ENCODE data around the gene CUX1.

The CUX1 gene

DNA sequence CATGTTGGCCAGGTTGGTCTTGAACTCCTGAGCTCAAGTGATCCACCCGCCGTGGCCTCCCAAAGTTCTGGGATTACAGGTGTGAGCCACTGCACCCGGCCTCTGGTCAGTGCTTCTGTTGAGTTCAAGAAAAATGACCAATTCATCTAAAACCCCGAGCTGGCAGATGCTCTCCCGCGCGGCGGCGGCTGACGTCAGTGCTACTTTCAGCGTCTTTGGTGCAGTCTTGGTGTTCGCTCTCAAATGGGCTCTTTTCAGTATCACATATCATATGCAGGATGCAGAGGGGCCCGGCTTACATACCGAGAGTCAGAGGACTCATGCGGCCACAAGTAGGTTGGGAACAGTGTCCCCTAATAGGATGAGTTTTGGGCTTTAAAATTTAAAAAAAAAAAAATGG is 125.9 kb downstream of the CUX1 start:
- Histone ChIP-seq H3K9ac (ENCODE audit: insufficient read length, low read depth) (no peak overlapping the region), H3K36me3 (ENCODE audit: insufficient read depth, insufficient read length, low read length) (peaks cover under 1% of the 10 kb centered on the region), H3K9me3 (ENCODE audit: insufficient read depth, low read length) (no peaks in the 10 kb centered on the region), H3K4me3 (ENCODE audit: insufficient read length, low read depth) (no peak overlapping the region), H3K4me1 (ENCODE audit: insufficient read depth, insufficient read length) (peaks cover 4% of the 10 kb centered on the region), H3K27me3 (ENCODE audit: insufficient read depth, insufficient read length) (no peaks in the 10 kb centered on the region)
- no peak for DNase-seq (ENCODE audit: low read depth, low spot score)
- TF ChIP-seq YY1 (IDR thresholded peaks at IDR 0.05; ENCODE audit: insufficient read depth, insufficient read length) = no peak
- TF ChIP-seq SUZ12 (IDR thresholded peaks at IDR 0.05; ENCODE audit: extremely low read depth, insufficient read depth, insufficient read length) = no peak
- no peak for TF ChIP-seq ZNF274 (IDR thresholded peaks at IDR 0.05; ENCODE audit: low read depth, low read length)

DNA sequence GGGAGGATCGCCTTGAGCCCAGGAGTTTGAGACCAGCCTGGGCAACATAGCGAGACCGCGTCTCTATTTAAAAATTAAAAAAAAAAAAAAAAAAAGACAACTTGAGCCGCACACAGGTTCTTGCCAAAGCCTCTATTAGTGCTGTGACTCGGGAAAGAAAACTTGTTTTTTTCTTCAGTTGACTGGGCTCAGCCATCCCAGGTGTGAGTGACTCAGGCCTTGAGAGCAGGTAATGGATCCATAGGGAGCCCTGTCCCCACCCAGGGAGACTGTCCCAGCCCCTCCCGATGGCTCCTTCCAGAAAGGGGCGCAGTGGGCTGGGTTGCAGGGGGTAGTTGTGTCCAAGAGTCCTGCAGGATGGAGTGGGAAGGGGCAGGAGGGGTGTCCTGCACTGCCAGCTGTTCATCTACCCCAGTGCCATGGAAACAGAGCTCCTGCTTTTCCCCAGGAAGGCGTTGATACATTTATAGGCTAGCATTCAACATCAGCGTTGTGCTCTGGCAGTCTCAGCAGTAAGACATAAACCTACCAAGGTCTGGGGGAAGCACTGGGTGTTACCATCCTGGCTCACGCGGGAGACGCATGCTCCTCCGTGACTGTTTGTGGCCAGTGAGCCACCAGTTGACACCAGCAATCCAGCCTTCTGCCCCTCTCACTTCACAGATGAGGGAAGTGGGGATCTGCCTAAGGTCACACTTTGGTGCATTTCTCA is 126.6 kb downstream of the CUX1 start:
- Histone ChIP-seq H3K9ac (ENCODE audit: insufficient read length, low read depth) (no peak overlapping the region), H3K36me3 (ENCODE audit: insufficient read depth, insufficient read length, low read length) (no peaks in the 10 kb centered on the region), H3K4me3 (ENCODE audit: insufficient read length, low read depth) (no peak overlapping the region), H3K27me3 (ENCODE audit: insufficient read depth, insufficient read length) (no peaks in the 10 kb centered on the region), H3K4me1 (ENCODE audit: insufficient read depth, insufficient read length) (peaks cover 4% of the 10 kb centered on the region), H3K9me3 (ENCODE audit: insufficient read depth, low read length) (no peaks in the 10 kb centered on the region)
- TF ChIP-seq YY1 (IDR thresholded peaks at IDR 0.05; ENCODE audit: insufficient read depth, insufficient read length) (no peak), ZNF274 (IDR thresholded peaks at IDR 0.05; ENCODE audit: low read depth, low read length) (no peak), SUZ12 (IDR thresholded peaks at IDR 0.05; ENCODE audit: extremely low read depth, insufficient read depth, insufficient read length) (no peak)
- DNase-seq (ENCODE audit: low read depth, low spot score) = no peak

DNA sequence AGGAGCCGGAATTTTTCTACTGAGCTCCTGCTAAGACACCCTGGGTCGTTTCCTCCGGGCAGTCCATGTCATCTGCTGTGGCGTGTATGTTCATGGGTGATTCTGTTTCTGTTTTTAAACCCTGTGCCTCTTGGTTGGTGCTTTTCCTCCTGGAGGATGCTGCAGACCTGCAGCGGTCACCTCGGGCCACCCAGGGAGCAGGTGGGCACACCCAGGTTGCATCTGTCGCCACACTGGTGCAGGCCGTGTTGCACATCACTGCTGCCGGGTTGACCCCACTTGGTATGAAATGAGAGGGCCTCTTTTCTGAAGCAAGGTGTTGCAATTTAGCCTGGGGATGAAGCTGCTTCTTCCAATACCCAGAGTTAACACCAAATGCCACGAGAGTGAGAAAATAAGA is 127.2 kb downstream of the CUX1 start:
- Histone ChIP-seq H3K4me1 (ENCODE audit: insufficient read depth, insufficient read length) (peaks cover 4% of the 10 kb centered on the region), H3K9ac (ENCODE audit: insufficient read length, low read depth) (no peak overlapping the region)

DNA sequence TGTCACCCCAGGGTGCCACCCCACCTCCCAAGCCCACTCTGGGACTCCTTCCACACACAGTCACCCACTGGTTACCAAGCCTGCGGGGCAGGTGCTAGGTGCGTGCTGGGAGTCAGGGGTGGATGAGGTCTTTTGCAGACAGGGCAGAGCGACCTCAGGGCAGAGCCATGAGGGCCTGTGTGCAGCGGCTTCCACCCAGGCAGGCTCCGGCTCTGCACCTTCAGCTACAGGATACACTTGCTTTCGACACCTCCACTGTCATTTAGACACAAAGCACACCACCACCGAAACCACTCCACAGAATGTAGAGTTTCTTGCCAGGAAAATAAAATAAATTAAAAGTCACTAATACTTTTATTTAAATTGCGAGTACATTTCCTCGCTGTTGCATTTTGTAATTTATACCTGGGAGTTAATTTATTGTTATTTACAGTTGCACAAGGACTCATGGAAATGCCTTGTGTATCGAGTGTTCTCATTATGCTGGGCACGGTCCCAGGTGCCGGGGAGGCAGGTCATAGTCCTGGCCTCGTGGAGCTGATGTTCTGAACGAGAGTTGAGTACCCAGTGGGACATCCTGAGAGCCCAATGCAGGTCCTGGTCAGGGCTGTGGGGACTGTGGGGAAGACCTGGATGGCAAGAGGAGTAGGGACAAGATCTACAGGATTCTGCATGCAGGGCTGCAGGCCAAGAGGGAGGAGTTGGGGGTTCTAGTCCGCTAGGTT is 127.8 kb downstream of the CUX1 start:
- H3K9ac ChIP-seq (ENCODE audit: insufficient read length, low read depth) = no peak overlapping the region
- DNase-seq (ENCODE audit: low read depth, low spot score) = no peak
- no peaks in the 10 kb centered on the region for H3K9me3 ChIP-seq (ENCODE audit: insufficient read depth, low read length)
- H3K36me3 ChIP-seq (ENCODE audit: insufficient read depth, insufficient read length, low read length) = no peaks in the 10 kb centered on the region
- no peak overlapping the region for H3K4me3 ChIP-seq (ENCODE audit: insufficient read length, low read depth)
- no peak for TF ChIP-seq YY1 (IDR thresholded peaks at IDR 0.05; ENCODE audit: insufficient read depth, insufficient read length)
- no peak for TF ChIP-seq SUZ12 (IDR thresholded peaks at IDR 0.05; ENCODE audit: extremely low read depth, insufficient read depth, insufficient read length)
- no peak for TF ChIP-seq ZNF274 (IDR thresholded peaks at IDR 0.05; ENCODE audit: low read depth, low read length)
- peaks cover 4% of the 10 kb centered on the region for H3K4me1 ChIP-seq (ENCODE audit: insufficient read depth, insufficient read length)
- no peaks in the 10 kb centered on the region for H3K27me3 ChIP-seq (ENCODE audit: insufficient read depth, insufficient read length)

More for the DNA sequence above, 127.2 kb downstream of the CUX1 start:
- Histone ChIP-seq H3K4me3 (ENCODE audit: insufficient read length, low read depth) (no peak overlapping the region), H3K9me3 (ENCODE audit: insufficient read depth, low read length) (no peaks in the 10 kb centered on the region), H3K27me3 (ENCODE audit: insufficient read depth, insufficient read length) (no peaks in the 10 kb centered on the region), H3K36me3 (ENCODE audit: insufficient read depth, insufficient read length, low read length) (no peaks in the 10 kb centered on the region)
- no peak for DNase-seq (ENCODE audit: low read depth, low spot score)
- no peak for TF ChIP-seq YY1 (IDR thresholded peaks at IDR 0.05; ENCODE audit: insufficient read depth, insufficient read length)
- TF ChIP-seq ZNF274 (IDR thresholded peaks at IDR 0.05; ENCODE audit: low read depth, low read length) = no peak
- no peak for TF ChIP-seq SUZ12 (IDR thresholded peaks at IDR 0.05; ENCODE audit: extremely low read depth, insufficient read depth, insufficient read length)

DNA sequence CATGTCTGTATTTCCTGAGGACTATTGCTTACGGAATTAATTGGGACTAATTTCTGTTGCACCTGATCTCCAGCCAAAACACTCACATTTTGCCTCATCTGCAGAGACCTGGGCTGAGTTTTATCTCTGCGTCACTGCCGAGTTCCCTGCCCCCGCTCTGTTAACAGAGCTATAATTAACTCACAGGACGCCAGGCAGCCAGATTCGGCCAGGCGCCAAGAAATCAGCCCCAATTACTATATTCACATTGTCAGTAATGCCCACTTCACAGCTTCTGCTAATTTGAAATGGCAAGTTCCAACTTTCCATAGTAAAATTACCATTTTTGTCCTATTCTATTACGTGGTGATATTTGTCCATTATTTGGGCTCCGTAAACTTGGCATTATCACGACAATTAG is 130.5 kb downstream of the CUX1 start:
- H3K9me3 ChIP-seq (ENCODE audit: insufficient read depth, low read length) = no peaks in the 10 kb centered on the region
- no peaks in the 10 kb centered on the region for H3K27me3 ChIP-seq (ENCODE audit: insufficient read depth, insufficient read length)
- no peaks in the 10 kb centered on the region for H3K36me3 ChIP-seq (ENCODE audit: insufficient read depth, insufficient read length, low read length)
- H3K9ac ChIP-seq (ENCODE audit: insufficient read length, low read depth) = no peak overlapping the region
- no peak for DNase-seq (ENCODE audit: low read depth, low spot score)
- H3K4me3 ChIP-seq (ENCODE audit: insufficient read length, low read depth) = no peak overlapping the region
- TF ChIP-seq YY1 (IDR thresholded peaks at IDR 0.05; ENCODE audit: insufficient read depth, insufficient read length) (no peak), SUZ12 (IDR thresholded peaks at IDR 0.05; ENCODE audit: extremely low read depth, insufficient read depth, insufficient read length) (no peak), ZNF274 (IDR thresholded peaks at IDR 0.05; ENCODE audit: low read depth, low read length) (no peak)
- peaks cover 2% of the 10 kb centered on the region for H3K4me1 ChIP-seq (ENCODE audit: insufficient read depth, insufficient read length)

DNA sequence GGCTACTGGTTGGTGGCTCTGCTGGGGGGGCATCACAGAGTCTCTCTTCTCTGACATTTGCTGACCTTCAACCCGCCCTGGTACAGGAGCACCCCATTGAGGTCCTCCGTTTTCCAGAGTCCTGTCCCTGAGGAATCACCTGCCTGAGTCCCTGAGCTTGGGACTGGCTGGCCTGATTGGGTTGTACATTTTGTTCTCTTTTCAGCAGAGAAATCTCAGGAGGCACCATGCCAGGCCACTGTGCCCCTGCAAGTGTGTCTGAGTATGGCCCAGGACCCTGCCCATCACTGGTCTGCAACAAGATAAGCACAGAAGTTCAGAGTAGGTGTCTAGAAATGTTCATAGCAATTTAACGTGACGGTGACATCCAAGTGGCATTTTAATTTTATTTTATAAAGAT is 131.2 kb downstream of the CUX1 start:
- peaks cover 2% of the 10 kb centered on the region for H3K4me1 ChIP-seq (ENCODE audit: insufficient read depth, insufficient read length)
- H3K9me3 ChIP-seq (ENCODE audit: insufficient read depth, low read length) = no peaks in the 10 kb centered on the region
- H3K27me3 ChIP-seq (ENCODE audit: insufficient read depth, insufficient read length) = no peaks in the 10 kb centered on the region
- H3K4me3 ChIP-seq (ENCODE audit: insufficient read length, low read depth) = no peak overlapping the region
- H3K36me3 ChIP-seq (ENCODE audit: insufficient read depth, insufficient read length, low read length) = no peaks in the 10 kb centered on the region
- TF ChIP-seq YY1 (IDR thresholded peaks at IDR 0.05; ENCODE audit: insufficient read depth, insufficient read length) (no peak), SUZ12 (IDR thresholded peaks at IDR 0.05; ENCODE audit: extremely low read depth, insufficient read depth, insufficient read length) (no peak), ZNF274 (IDR thresholded peaks at IDR 0.05; ENCODE audit: low read depth, low read length) (no peak)
- no peak overlapping the region for H3K9ac ChIP-seq (ENCODE audit: insufficient read length, low read depth)
- DNase-seq (ENCODE audit: low read depth, low spot score) = no peak

DNA sequence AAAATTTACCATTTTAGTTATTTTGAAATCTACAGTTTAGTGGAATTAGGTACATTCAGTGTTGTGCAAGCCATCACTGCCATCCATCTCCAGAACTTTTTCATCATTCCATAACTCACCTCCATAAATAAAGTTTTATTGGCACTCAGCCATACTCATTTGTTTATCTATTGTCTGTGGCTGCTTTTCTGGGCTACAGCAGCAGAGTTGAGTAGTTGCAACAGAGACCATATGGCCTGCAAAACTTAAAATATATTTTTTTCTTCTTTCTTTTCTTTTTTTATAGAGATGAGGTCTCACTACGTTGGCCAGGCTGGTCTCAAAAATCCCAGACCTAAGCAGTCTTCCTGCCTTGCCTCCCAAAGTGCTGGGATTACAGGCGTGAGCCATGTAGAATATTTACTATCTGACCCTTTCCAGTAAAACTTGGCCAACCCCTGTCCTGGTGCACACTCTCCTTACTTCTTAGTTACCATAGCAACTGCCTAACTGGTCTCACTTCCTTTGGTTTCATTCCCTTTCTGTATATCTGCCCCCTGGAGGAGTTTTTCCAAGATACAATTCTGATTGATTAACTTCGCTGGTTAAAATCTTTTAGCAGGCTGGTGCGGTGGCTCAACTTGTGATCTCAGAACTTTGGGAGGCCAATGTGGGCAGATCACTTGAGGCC is 133.2 kb downstream of the CUX1 start:
- H3K9me3 ChIP-seq (ENCODE audit: insufficient read depth, low read length) = no peaks in the 10 kb centered on the region
- no peak for DNase-seq (ENCODE audit: low read depth, low spot score)
- H3K9ac ChIP-seq (ENCODE audit: insufficient read length, low read depth) = no peak overlapping the region
- H3K36me3 ChIP-seq (ENCODE audit: insufficient read depth, insufficient read length, low read length) = no peaks in the 10 kb centered on the region
- H3K4me3 ChIP-seq (ENCODE audit: insufficient read length, low read depth) = no peak overlapping the region
- peaks cover 2% of the 10 kb centered on the region for H3K4me1 ChIP-seq (ENCODE audit: insufficient read depth, insufficient read length)
- H3K27me3 ChIP-seq (ENCODE audit: insufficient read depth, insufficient read length) = no peaks in the 10 kb centered on the region
- TF ChIP-seq ZNF274 (IDR thresholded peaks at IDR 0.05; ENCODE audit: low read depth, low read length) = no peak
- no peak for TF ChIP-seq SUZ12 (IDR thresholded peaks at IDR 0.05; ENCODE audit: extremely low read depth, insufficient read depth, insufficient read length)
- TF ChIP-seq YY1 (IDR thresholded peaks at IDR 0.05; ENCODE audit: insufficient read depth, insufficient read length) = no peak

Measured in NT2/D1 (cell line).